Activated CD4-positive, CD25-positive, alpha-beta regulatory T cell treated with anti-CD3 and anti-CD28 coated beads, Interleukin-2, amount 50 U/mL, for 72 hours (primary cell): ENCODE data around the gene TSHZ1.
"Not testable (repeated sequence)": the region's sequence is repeated elsewhere in the genome, so short reads cannot be mapped to it uniquely, and the experiment has no call there.

Experiments used
- DNase-seq: peaks from one replicate; pipeline ENCODE4 v3.0.0; 2021

The TSHZ1 gene

GRCh38 chr18:75319905-75320304, 109.3 kb downstream of the TSHZ1 start:
- no peak for DNase-seq

GRCh38 chr18:75320506-75320905, 109.9 kb downstream of the TSHZ1 start:
- no peak for DNase-seq

- no peak for DNase-seq
Measured at GRCh38 chr18:75321431-75321830, 110.8 kb downstream of the TSHZ1 start.

- no peak for DNase-seq
Measured at GRCh38 chr18:75322206-75322605, 111.6 kb downstream of the TSHZ1 start.

- no peak for DNase-seq
Measured at GRCh38 chr18:75323821-75324585, 113.4 kb downstream of the TSHZ1 start.

GRCh38 chr18:75324686-75325257, 114.2 kb downstream of the TSHZ1 start:
- no peak for DNase-seq

- not testable (repeated sequence) for DNase-seq
Measured at GRCh38 chr18:75329753-75330152, 119.2 kb downstream of the TSHZ1 start.

GRCh38 chr18:75330308-75330707, 119.7 kb downstream of the TSHZ1 start:
- DNase-seq, result no peak

- no peak for DNase-seq
Measured at GRCh38 chr18:75334869-75335268, 124.3 kb downstream of the TSHZ1 start.

- DNase-seq, result no peak
Measured at GRCh38 chr18:75335511-75335910, 124.9 kb downstream of the TSHZ1 start.

GRCh38 chr18:75336767-75337166, 126.2 kb downstream of the TSHZ1 start:
- no peak for DNase-seq

GRCh38 chr18:75337348-75337747, 126.8 kb downstream of the TSHZ1 start:
- no peak for DNase-seq

GRCh38 chr18:75338631-75339030, 128.0 kb downstream of the TSHZ1 start:
- no peak for DNase-seq
